Measurements from ENCODE around the gene G0S2. TPM values are rescaled to one million over a fixed set of nuclear protein-coding genes. Genes with fewer than 3 reads are reported as not detected.
A peak's percentile ranks its signal among the peaks of the same experiment; 100 is the strongest.

Gene G0S2, protein sequence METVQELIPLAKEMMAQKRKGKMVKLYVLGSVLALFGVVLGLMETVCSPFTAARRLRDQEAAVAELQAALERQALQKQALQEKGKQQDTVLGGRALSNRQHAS
- 301 and 418 TPM in 2 replicates for total RNA-seq

DNA sequence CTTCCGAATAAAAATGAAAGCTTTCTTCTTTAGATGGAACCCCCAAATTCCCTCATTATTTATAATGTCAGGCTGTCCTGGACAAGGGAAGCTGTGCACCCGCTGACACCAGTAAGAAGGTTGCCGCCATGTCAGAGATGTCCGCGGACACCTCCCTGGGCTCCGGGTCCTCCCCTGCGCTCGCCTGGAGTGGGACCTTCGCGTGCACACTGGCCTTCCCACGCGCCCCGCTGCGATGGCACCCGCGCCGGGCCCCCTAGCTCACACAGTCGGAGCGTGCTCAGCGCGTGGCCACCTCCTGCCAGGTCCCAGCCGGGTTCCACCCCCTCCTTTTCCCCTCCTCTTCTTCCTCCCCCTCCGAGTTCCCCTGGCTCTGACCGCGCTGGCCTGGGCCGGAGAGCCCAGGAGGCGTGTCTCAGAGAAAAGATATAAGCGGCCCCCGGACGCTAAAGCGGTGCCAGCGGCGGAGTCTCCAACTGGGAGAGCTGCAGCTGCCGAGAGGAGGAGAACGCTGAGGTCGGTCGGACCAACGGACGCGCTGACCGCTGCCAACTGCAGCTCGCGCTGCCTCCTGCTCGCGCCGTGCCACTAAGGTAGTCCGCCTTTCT, at the start of gene G0S2:
G0S2 (plus strand) TSS at position 456 of the 608 bp plus-strand sequence. CDS start 273 bp downstream, outside the sequence.
- TF ChIP-seq, protein P1, sequence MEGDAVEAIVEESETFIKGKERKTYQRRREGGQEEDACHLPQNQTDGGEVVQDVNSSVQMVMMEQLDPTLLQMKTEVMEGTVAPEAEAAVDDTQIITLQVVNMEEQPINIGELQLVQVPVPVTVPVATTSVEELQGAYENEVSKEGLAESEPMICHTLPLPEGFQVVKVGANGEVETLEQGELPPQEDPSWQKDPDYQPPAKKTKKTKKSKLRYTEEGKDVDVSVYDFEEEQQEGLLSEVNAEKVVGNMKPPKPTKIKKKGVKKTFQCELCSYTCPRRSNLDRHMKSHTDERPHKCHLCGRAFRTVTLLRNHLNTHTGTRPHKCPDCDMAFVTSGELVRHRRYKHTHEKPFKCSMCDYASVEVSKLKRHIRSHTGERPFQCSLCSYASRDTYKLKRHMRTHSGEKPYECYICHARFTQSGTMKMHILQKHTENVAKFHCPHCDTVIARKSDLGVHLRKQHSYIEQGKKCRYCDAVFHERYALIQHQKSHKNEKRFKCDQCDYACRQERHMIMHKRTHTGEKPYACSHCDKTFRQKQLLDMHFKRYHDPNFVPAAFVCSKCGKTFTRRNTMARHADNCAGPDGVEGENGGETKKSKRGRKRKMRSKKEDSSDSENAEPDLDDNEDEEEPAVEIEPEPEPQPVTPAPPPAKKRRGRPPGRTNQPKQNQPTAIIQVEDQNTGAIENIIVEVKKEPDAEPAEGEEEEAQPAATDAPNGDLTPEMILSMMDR (IDR thresholded peaks at IDR 0.05; ENCODE audit: insufficient read depth, low read length, severe bottlenecking) = no peak
- no peak for DNase-seq (ENCODE audit: low read depth)
- no peaks in the 10 kb centered on the region for H3K27me3 ChIP-seq (ENCODE audit: control insufficient read depth, insufficient read depth, low read length)
- no peaks in the 10 kb centered on the region for H3K36me3 ChIP-seq (ENCODE audit: control insufficient read depth, insufficient read depth, low read length)
- no peak for FAIRE-seq
- peak within 1 kb of the TSS; percentile 45 for H3K4me3 ChIP-seq (ENCODE audit: low read depth, low read length)

DNA sequence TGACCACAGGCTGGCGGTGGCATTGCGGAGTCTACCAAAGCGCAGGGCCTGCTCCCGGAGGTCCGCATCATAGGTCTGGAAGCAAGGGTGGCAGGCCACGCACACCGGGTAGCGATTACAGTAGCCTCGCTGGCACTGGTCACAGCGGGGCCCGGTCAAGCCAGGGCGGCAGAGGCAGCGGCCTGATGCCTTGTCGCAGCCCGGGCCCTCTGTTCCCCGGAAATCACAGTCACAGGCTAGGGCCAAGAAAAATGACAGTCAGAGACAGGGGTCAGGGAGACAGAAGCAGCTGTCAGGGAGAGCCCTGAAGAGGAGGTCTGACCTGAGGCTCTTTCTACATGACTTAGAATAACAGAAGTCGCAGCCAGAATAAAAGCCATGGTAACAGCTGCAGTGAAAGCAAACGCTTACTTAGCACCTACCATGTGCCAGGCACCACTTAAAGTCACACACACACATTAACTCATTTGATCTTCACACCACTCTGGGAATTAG, 49.4 kb upstream of the G0S2 start:
- no peak for DNase-seq (ENCODE audit: low read depth)
- no peaks in the 10 kb centered on the region for H3K27me3 ChIP-seq (ENCODE audit: control insufficient read depth, insufficient read depth, low read length)
- no peak overlapping the region for H3K4me3 ChIP-seq (ENCODE audit: low read depth, low read length)
- FAIRE-seq = no peak
- peaks cover 79% of the 10 kb centered on the region for H3K36me3 ChIP-seq (ENCODE audit: control insufficient read depth, insufficient read depth, low read length)
- TF ChIP-seq, protein P1 (IDR thresholded peaks at IDR 0.05; ENCODE audit: insufficient read depth, low read length, severe bottlenecking) = no peak

DNA sequence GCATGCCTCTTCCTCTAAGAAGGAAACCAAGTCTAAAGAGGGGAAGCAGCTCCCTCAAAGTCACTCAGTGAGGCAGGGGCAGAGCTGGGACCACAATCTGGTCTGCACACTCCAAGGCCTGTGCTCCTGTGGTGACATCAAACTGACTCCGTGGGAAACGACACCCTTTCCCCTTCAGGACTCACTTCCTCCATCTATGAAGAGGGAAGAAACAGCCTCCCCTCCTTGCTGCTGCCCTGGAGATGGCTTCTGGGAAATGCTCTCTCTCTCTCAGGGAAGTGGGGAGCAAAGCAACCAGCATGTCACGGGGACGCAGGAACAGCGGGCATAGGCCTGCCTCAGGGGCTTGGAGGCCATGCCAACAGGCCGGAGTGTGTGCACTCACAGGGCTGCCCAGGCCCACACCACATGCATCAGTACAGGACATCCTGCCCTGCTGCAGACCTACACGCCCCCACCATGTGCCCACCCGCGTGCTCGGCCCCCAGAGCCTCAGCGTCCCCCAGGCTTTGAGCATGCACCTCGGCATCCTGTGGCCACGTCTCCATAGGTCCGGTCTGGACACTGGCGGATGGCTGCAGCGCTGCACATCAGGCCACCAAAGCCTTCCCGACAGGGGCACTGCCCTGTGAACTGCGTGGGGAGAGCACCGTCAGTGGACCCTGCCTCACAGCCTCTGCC, 48.7 kb upstream of the G0S2 start:
- TF ChIP-seq, protein P1 (IDR thresholded peaks at IDR 0.05; ENCODE audit: insufficient read depth, low read length, severe bottlenecking) = no peak
- no peak for DNase-seq (ENCODE audit: low read depth)
- FAIRE-seq = no peak
- H3K27me3 ChIP-seq (ENCODE audit: control insufficient read depth, insufficient read depth, low read length) = no peaks in the 10 kb centered on the region
- H3K4me3 ChIP-seq (ENCODE audit: low read depth, low read length) = no peak overlapping the region
- peaks cover 79% of the 10 kb centered on the region for H3K36me3 ChIP-seq (ENCODE audit: control insufficient read depth, insufficient read depth, low read length)

DNA sequence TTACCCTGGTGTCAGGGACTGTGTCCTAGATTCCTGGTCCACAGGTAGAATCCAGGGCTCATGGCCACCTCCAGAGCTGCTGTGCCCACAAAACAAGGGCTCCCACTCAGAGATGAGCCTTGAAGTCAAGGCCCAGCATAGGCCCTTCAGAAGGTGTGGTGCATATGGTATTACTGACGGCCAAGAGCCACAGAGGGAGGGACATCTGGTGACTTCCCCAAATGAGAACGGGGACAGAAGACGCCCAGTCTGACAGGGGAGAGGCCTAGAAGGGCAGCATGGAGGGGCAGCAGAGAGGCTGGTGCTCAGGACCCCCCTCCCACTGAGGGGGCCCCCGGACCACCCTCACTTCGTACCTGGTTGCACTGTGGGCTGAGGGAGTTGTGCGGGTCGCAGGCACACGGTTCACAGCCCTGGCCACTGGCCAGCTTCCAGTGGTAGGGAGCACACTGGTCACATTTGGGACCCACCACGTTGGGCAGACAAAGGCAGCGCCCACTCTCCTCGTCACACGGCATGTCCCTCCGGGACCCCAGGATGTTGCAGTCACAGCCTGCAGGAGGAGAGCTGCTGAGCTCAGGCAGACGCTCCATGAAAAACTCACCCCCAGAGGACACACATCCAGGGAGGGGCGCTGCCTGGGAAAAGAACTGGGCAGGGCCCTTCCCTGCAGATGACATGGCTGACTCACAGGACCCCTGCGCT, 48.0 kb upstream of the G0S2 start:
- Histone ChIP-seq H3K36me3 (ENCODE audit: control insufficient read depth, insufficient read depth, low read length) (peaks cover 78% of the 10 kb centered on the region), H3K27me3 (ENCODE audit: control insufficient read depth, insufficient read depth, low read length) (no peaks in the 10 kb centered on the region), H3K4me3 (ENCODE audit: low read depth, low read length) (no peak overlapping the region)
- TF ChIP-seq, protein P1 (IDR thresholded peaks at IDR 0.05; ENCODE audit: insufficient read depth, low read length, severe bottlenecking) = no peak
- DNase-seq (ENCODE audit: low read depth) (no peak), FAIRE-seq (no peak)

DNA sequence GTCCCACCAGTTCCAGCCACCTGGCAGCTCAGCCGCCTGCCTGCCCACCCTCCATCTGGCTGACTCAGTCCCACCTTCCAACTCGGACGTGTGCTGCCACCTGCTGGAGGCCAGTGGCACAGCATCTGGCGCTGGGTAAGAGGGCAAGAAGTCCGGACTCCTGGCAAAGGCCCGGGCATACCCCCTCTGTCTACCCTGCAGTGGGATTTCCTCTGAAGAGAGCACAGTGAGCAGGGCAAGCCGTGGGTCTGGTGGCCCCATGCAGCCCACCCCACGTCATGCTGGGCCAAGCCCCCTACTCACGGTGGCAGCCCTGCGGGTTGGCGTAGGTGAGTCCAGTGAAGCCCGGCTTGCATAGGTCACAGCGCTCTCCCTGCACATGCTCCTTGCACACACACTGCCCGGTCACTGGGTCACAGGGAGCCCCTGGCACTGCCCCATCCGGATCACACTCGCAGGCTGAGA, 47.4 kb upstream of the G0S2 start:
- H3K27me3 ChIP-seq (ENCODE audit: control insufficient read depth, insufficient read depth, low read length) = no peaks in the 10 kb centered on the region
- peaks cover 77% of the 10 kb centered on the region for H3K36me3 ChIP-seq (ENCODE audit: control insufficient read depth, insufficient read depth, low read length)
- no peak overlapping the region for H3K4me3 ChIP-seq (ENCODE audit: low read depth, low read length)
- DNase-seq (ENCODE audit: low read depth) (peak; percentile 55), FAIRE-seq (no peak)
- TF ChIP-seq, protein P1 (IDR thresholded peaks at IDR 0.05; ENCODE audit: insufficient read depth, low read length, severe bottlenecking) = peak; percentile 95
